Measurements from ENCODE around the gene SFMBT1. TPM values are rescaled to one million over a fixed set of nuclear protein-coding genes. Genes with fewer than 3 reads are reported as not detected.

Gene SFMBT1
- total RNA-seq, 1 donor from 2014 or later, result 9.1 TPM

- intact Hi-C loops (cut with DNase I), result no loop called here
- Histone ChIP-seq H3K4me3 (no peak overlapping the region), H3K27ac (no peak overlapping the region), H3K36me3 (no peaks in the 10 kb centered on the region), H3K9me3 (no peaks in the 10 kb centered on the region), H3K4me1 (peaks cover 18% of the 10 kb centered on the region), H3K27me3 (no peaks in the 10 kb centered on the region)
- DNase-seq (ENCODE audit: extremely low spot score in 2 of 2), result no peak
- no peak for TF ChIP-seq CTCF (IDR thresholded peaks at IDR 0.05)
- no peak for TF ChIP-seq POLR2AphosphoS5 (IDR thresholded peaks at IDR 0.05; ENCODE audit: insufficient read depth in 1 of 2, low read depth in 1 of 2)
- TF ChIP-seq POLR2A (IDR thresholded peaks at IDR 0.05), result no peak
Observed at GRCh38 chr3:53081318-53081717, 35.4 kb upstream of the SFMBT1 start.

- Histone ChIP-seq H3K36me3 (no peaks in the 10 kb centered on the region), H3K27me3 (no peaks in the 10 kb centered on the region), H3K4me3 (no peak overlapping the region), H3K27ac (no peak overlapping the region), H3K4me1 (peaks cover 18% of the 10 kb centered on the region), H3K9me3 (no peaks in the 10 kb centered on the region)
- TF ChIP-seq CTCF (IDR thresholded peaks at IDR 0.05), result no peak
- TF ChIP-seq POLR2AphosphoS5 (IDR thresholded peaks at IDR 0.05; ENCODE audit: insufficient read depth in 1 of 2, low read depth in 1 of 2), result no peak
- no peak for TF ChIP-seq POLR2A (IDR thresholded peaks at IDR 0.05)
- intact Hi-C loops (cut with DNase I), result no loop called here
- no peak for DNase-seq (ENCODE audit: extremely low spot score in 2 of 2)
Observed at GRCh38 chr3:53080612-53081205, 34.8 kb upstream of the SFMBT1 start.

GRCh38 chr3:53079791-53080555 is 34.1 kb upstream of the SFMBT1 start:
- H3K27ac ChIP-seq, result no peak overlapping the region
- H3K4me1 ChIP-seq, result peaks cover 18% of the 10 kb centered on the region
- no peaks in the 10 kb centered on the region for H3K9me3 ChIP-seq
- intact Hi-C loops (cut with DNase I), result no loop called here
- no peak for TF ChIP-seq CTCF (IDR thresholded peaks at IDR 0.05)
- H3K4me3 ChIP-seq, result no peak overlapping the region
- H3K36me3 ChIP-seq, result no peaks in the 10 kb centered on the region
- H3K27me3 ChIP-seq, result no peaks in the 10 kb centered on the region
- no peak for DNase-seq (ENCODE audit: extremely low spot score in 2 of 2)

DNA sequence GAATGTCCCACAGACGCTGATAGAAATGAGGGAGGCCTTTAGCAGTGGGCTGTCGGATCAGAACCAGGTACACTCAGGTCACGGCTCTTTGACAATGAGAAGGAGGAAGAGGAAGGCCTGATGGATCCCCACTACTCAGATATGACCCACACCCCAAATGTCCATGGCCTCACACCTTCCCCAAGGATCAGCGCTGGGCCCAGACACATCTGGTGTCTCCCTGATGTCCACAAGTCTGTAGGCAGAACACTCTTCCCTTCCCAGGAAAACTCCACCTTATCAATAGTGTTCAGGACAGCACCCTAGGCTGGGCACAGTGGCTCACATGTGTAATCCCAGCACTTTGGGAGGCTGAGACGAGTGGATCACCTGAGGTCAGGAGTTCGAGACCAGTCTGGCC is 33.3 kb upstream of the SFMBT1 start:
- no peak overlapping the region for H3K27ac ChIP-seq
- TF ChIP-seq POLR2AphosphoS5 (IDR thresholded peaks at IDR 0.05; ENCODE audit: insufficient read depth in 1 of 2, low read depth in 1 of 2), result no peak
- no peak for TF ChIP-seq CTCF (IDR thresholded peaks at IDR 0.05)
- no peak for TF ChIP-seq POLR2A (IDR thresholded peaks at IDR 0.05)
- intact Hi-C loops (cut with DNase I), result no loop called here
- no peak for DNase-seq (ENCODE audit: extremely low spot score in 2 of 2)
- H3K36me3 ChIP-seq, result no peaks in the 10 kb centered on the region
- no peaks in the 10 kb centered on the region for H3K9me3 ChIP-seq
- H3K4me1 ChIP-seq, result peaks cover 10% of the 10 kb centered on the region
- H3K4me3 ChIP-seq, result no peak overlapping the region
- H3K27me3 ChIP-seq, result no peaks in the 10 kb centered on the region

- peaks cover 5% of the 10 kb centered on the region for H3K4me1 ChIP-seq
- H3K9me3 ChIP-seq, result no peaks in the 10 kb centered on the region
- H3K27me3 ChIP-seq, result no peaks in the 10 kb centered on the region
- H3K27ac ChIP-seq, result no peak overlapping the region
- H3K36me3 ChIP-seq, result no peaks in the 10 kb centered on the region
- intact Hi-C loops (cut with DNase I), result no loop called here
- no peak for DNase-seq (ENCODE audit: extremely low spot score in 2 of 2)
- TF ChIP-seq CTCF (IDR thresholded peaks at IDR 0.05) (no peak), POLR2A (IDR thresholded peaks at IDR 0.05) (no peak), POLR2AphosphoS5 (IDR thresholded peaks at IDR 0.05; ENCODE audit: insufficient read depth in 1 of 2, low read depth in 1 of 2) (no peak)
- no peak overlapping the region for H3K4me3 ChIP-seq
Observed at GRCh38 chr3:53078656-53079055, 32.8 kb upstream of the SFMBT1 start.
